Endothelial cell of umbilical vein (primary cell): ENCODE results near the gene HOXB7. TPM values are rescaled to one million over a fixed set of nuclear protein-coding genes. Genes with fewer than 3 reads are reported as not detected.

Source experiments
- BruUV-seq: library from RNA; stranded (reverse); fragments of 400-500 nt; replicated peaks from 2 replicates; lab custom pipeline; 2021; lab: Mats Ljungman, UMichigan
- CTCF ChIA-PET: fragments of 300-600, 350-600 bp; sonication (Branson Sonifier 250); formaldehyde crosslinking; loops from one replicate; lab custom pipeline; 2021; ENCODE audit warnings: antibody characterized with exemption, inconsistent platforms; lab: Charles Lee
- POLR2A ChIA-PET: fragments of 300-600, 350-600 bp; sonication (Branson Sonifier 250); formaldehyde crosslinking; loops from one replicate; lab custom pipeline; 2021; ENCODE audit warnings: antibody characterized with exemption, inconsistent platforms; lab: Charles Lee
- DNase-seq: peaks from one replicate; pipeline ENCODE4 v3.0.0-alpha.2; 2011; ENCODE audit warnings: low read depth, low spot score
- FAIRE-seq: peaks from 2 replicates; lab custom pipeline; 2011; peaks lifted over from hg19 to GRCh38; lab: Jason Lieb, UNC
- H2AFZ ChIP-seq: 2 replicates; pipeline ENCODE4 v1.6.0; 2012; ENCODE audit warnings: low read depth, low read length, control low read depth, inconsistent platforms
- H3K27ac ChIP-seq: 2 replicates; pipeline ENCODE4 v1.5.1; 2011; ENCODE audit warnings: low read depth, mild to moderate bottlenecking, control low read depth, low read length, moderate library complexity; ENCODE audit not compliant: insufficient read depth
- H3K27me3 ChIP-seq, 2 experiments: 2 replicates each; pipeline versions ENCODE4 v1.6.0 to v1.6.1; 2011; ENCODE audit warnings: low read length in 2 of 2, mixed read lengths in 1 of 2; ENCODE audit not compliant: control insufficient read depth in 2 of 2, insufficient read depth in 2 of 2
- H3K36me3 ChIP-seq, 2 experiments: 2 replicates in 1 of 2; 3 replicates in 1 of 2; pipeline ENCODE4 v1.5.1; 2011; ENCODE audit warnings: low read length in 2 of 2, mild to moderate bottlenecking in 1 of 2, moderate library complexity in 1 of 2; ENCODE audit not compliant: control insufficient read depth in 2 of 2, insufficient read depth in 2 of 2; ENCODE audit errors: extremely low read depth in 1 of 2
- H3K4me1 ChIP-seq: 3 replicates; pipeline ENCODE4 v1.5.1; 2011; ENCODE audit warnings: mild to moderate bottlenecking, low read length; ENCODE audit not compliant: control insufficient read depth, insufficient read depth; ENCODE audit errors: extremely low read depth
- H3K4me2 ChIP-seq: 2 replicates; pipeline ENCODE4 v1.6.1; 2011; ENCODE audit warnings: low read length, control low read depth, mixed read lengths; ENCODE audit not compliant: insufficient read depth
- H3K4me3 ChIP-seq, 3 experiments: fragments of 200-600 bp in 1 of 3; sonication (generic), shearing (Covaris generic) in 1 of 3; replicated peaks in 1 of 3; 2 replicates each; pipeline ENCODE4 v1.5.1; 2011 to 2016; ENCODE audit warnings: control low read depth in 3 of 3, low read length in 3 of 3, mild to moderate bottlenecking in 2 of 3, inconsistent platforms in 1 of 3, low read depth in 1 of 3, moderate library complexity in 1 of 3; ENCODE audit not compliant: insufficient read depth in 1 of 3
- H3K79me2 ChIP-seq: 2 replicates; pipeline ENCODE4 v1.6.0; 2012; ENCODE audit warnings: low read length, inconsistent platforms; ENCODE audit not compliant: control insufficient read depth, insufficient read depth
- H3K9ac ChIP-seq: replicated peaks from 2 replicates; pipeline ENCODE3; 2011; ENCODE audit warnings: low read length, control low read depth; ENCODE audit not compliant: insufficient read depth; ENCODE audit errors: extremely low read depth
- H3K9me1 ChIP-seq: replicated peaks from 3 replicates; pipeline ENCODE4 v1.6.0; 2011; ENCODE audit warnings: mild to moderate bottlenecking, low read length; ENCODE audit not compliant: control insufficient read depth, insufficient read depth; ENCODE audit errors: extremely low read depth
- H3K9me3 ChIP-seq: replicated peaks from 2 replicates; pipeline ENCODE4 v1.5.1; 2012; ENCODE audit warnings: low read length, inconsistent platforms; ENCODE audit not compliant: control insufficient read depth, insufficient read depth
- H4K20me1 ChIP-seq: replicated peaks from 2 replicates; pipeline ENCODE3; 2011; ENCODE audit warnings: mild to moderate bottlenecking, low read length; ENCODE audit not compliant: control insufficient read depth, insufficient read depth; ENCODE audit errors: extremely low read depth
- EZH2 ChIP-seq: IDR thresholded peaks from 2 replicates; pipeline ENCODE4 v1.6.1; 2012; ENCODE audit warnings: borderline replicate concordance, low read depth, mild to moderate bottlenecking, moderate library complexity, low read length, inconsistent platforms; ENCODE audit not compliant: severe bottlenecking
- FOS ChIP-seq: IDR thresholded peaks from 2 replicates; pipeline ENCODE4 v1.6.1; 2011; ENCODE audit warnings: mild to moderate bottlenecking, low read length, moderate library complexity, borderline replicate concordance; ENCODE audit not compliant: insufficient read depth
- GATA2 ChIP-seq: IDR thresholded peaks from 2 replicates; pipeline ENCODE4 v1.7.0; 2011; ENCODE audit warnings: low read depth, mild to moderate bottlenecking, moderate library complexity, mixed read lengths, low read length; ENCODE audit not compliant: insufficient read length, insufficient read depth
- JUN ChIP-seq: IDR thresholded peaks from 2 replicates; pipeline ENCODE4 v1.6.1; 2011; ENCODE audit warnings: borderline replicate concordance, low read depth; ENCODE audit not compliant: insufficient read length, insufficient read depth
- MYC ChIP-seq: IDR thresholded peaks from one replicate; pipeline ENCODE4 v1.6.1; 2011; ENCODE audit warnings: mild to moderate bottlenecking, low read depth, low read length
- POLR2A ChIP-seq: IDR thresholded peaks from 2 replicates; pipeline ENCODE4 v1.6.1; 2012; ENCODE audit warnings: low read depth, mild to moderate bottlenecking, control low read depth, low read length
- POLR2AphosphoS5 ChIP-seq: IDR thresholded peaks from 2 replicates; pipeline ENCODE4 v1.6.1; 2012; ENCODE audit warnings: low read depth, mild to moderate bottlenecking, control low read depth, low read length, moderate library complexity; ENCODE audit not compliant: insufficient read depth
- dilution Hi-C: fragments of 300-500 bp; cut with MboI; formaldehyde crosslinking; loops from one replicate; pipeline ENCODE4 v1.15.0; 2019; ENCODE audit warnings: low sequenced_read_pairs; ENCODE audit not compliant: extremely low pct_ligation_motif_present
- intact Hi-C: fragments of 100-400 bp; cut with micrococcal nuclease; formaldehyde crosslinking; loops from one replicate; pipeline ENCODE4 v1.10.0; 2022
- polyA plus RNA-seq, 4 experiments: library from polyadenylated mRNA; depleted of rRNA in 3 of 4; stranded (reverse) in 3 of 4; unstranded in 1 of 4; fragments of >200 nt; gene quantifications; 2 replicates each; pipeline versions ENCODE4 v1.2.1 to v1.2.3, GENCODE V29; 2011 to 2012; ENCODE audit warnings: missing spikeins in 1 of 4
- total RNA-seq: library from RNA; stranded (reverse); gene quantifications from 2 replicates; pipeline ENCODE4 v1.2.3, GENCODE V29; 2021
- TF ChIP-seq, protein P1 (sequence below): IDR thresholded peaks from 2 replicates; pipeline ENCODE4 v1.6.1; 2011; ENCODE audit not compliant: insufficient read depth, insufficient read length
- TF ChIP-seq, protein P2 (sequence below), 2 donors: IDR thresholded peaks; 1 replicate in 1 of 2; 2 replicates in 1 of 2; pipeline ENCODE4 v1.5.1; 2011; ENCODE audit warnings: low read length in 2 of 2, mild to moderate bottlenecking in 2 of 2, moderate library complexity in 2 of 2, control low read depth in 1 of 2, inconsistent platforms in 1 of 2, low read depth in 1 of 2; ENCODE audit not compliant: insufficient read depth in 1 of 2; ENCODE audit errors: extremely low read depth in 1 of 2

HOXB7 gene
- total and polyA plus RNA-seq, 2 donors (not counting 3 experiments of a cell fraction or from before 2014, with no cell fraction given): 23.5 to 24.5 TPM

DNA sequence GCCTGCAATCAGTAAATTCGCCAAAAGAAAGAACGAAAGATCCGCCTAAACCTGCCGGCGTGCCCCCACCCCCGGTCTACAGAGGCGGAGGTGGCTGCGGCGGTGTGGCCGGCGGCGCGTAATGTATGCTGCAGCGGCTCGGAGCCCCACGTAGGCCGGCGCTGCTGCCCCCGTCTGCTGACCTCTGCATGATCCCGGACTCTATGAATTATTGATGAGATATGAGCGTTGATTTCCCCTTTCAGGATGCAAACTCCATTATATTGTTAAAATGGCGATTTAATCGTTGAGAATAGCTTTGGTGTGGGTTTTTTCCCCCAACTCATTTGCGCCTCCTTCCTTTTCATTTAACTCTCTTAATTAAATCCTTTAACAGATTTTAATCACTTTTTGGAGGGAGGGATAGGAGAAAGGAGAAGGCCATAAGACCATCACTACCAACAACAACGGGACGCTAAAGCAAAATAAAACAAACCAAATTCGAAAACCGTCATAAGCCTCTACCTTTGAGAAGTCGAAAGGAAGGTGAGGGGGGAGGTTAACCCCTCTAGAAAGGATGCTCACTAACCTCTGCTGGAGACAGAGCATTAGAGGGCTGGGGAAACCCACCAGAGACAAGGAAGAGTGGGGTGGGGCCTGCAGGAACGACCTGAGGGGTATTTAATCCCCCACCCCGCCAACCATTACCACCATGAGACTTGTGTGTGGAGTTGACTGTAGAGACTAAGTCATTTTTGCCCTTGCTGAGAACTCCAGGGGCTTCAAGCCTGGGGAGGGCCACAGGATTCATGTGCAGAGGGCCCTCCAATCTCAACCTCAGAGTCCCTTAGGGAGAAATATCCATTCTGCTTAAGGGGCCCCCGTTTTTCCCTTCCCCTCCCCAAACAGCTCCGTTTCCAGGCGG is 24.2 kb downstream of the HOXB7 start:
- no peaks in the 10 kb centered on the region for H3K27me3 ChIP-seq
- H3K36me3 ChIP-seq: peaks cover 0 to 8% of the 10 kb centered on the region in 2 experiments
- TF ChIP-seq, protein P1, sequence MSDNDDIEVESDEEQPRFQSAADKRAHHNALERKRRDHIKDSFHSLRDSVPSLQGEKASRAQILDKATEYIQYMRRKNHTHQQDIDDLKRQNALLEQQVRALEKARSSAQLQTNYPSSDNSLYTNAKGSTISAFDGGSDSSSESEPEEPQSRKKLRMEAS: no peak
- TF ChIP-seq GATA2 (no peak), POLR2A (no peak), FOS (no peak), JUN (no peak), EZH2 (no peak), POLR2AphosphoS5 (no peak), MYC (no peak)
- TF ChIP-seq, protein P2, sequence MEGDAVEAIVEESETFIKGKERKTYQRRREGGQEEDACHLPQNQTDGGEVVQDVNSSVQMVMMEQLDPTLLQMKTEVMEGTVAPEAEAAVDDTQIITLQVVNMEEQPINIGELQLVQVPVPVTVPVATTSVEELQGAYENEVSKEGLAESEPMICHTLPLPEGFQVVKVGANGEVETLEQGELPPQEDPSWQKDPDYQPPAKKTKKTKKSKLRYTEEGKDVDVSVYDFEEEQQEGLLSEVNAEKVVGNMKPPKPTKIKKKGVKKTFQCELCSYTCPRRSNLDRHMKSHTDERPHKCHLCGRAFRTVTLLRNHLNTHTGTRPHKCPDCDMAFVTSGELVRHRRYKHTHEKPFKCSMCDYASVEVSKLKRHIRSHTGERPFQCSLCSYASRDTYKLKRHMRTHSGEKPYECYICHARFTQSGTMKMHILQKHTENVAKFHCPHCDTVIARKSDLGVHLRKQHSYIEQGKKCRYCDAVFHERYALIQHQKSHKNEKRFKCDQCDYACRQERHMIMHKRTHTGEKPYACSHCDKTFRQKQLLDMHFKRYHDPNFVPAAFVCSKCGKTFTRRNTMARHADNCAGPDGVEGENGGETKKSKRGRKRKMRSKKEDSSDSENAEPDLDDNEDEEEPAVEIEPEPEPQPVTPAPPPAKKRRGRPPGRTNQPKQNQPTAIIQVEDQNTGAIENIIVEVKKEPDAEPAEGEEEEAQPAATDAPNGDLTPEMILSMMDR (IDR thresholded peaks at IDR 0.05; ENCODE audit: extremely low read depth in 1 of 2, insufficient read depth in 1 of 2, low read depth in 1 of 2, low read length in 2 of 2): no peak
- H3K4me1 ChIP-seq: peaks cover 48% of the 10 kb centered on the region
- POLR2A ChIA-PET: no interaction called here
- peak overlapping the region; percentile 33 to 81 (median 61) for H3K4me3 ChIP-seq
- FAIRE-seq: no peak
- CTCF ChIA-PET: interaction anchor here (0.9 to 2.3 kb wide), 10 partner anchors 31 to 371 kb away, joined by 3 to 22 read pairs (median 4); no protein-coding TSS in a partner anchor
- peak overlapping the region; percentile 16 for H2AFZ ChIP-seq
- intact Hi-C loops (no loop called here), dilution Hi-C loops (no loop called here)
- H3K9ac ChIP-seq: peak overlapping the region; percentile 57
- H3K4me2 ChIP-seq: peak overlapping the region; percentile 62
- peak; percentile 36 for DNase-seq
- no peaks in the 10 kb centered on the region for H4K20me1 ChIP-seq
- BruUV-seq: no TSS peak
- H3K9me1 ChIP-seq: no peaks in the 10 kb centered on the region
- H3K27ac ChIP-seq: peak overlapping the region; percentile 22
- no peaks in the 10 kb centered on the region for H3K9me3 ChIP-seq
- H3K79me2 ChIP-seq: peaks cover 46% of the 10 kb centered on the region
